H1 (cell line): Measurements from ENCODE around the gene SMYD3. TPM values are rescaled to one million over a fixed set of nuclear protein-coding genes. Genes with fewer than 3 reads are reported as not detected.

Experiments
- BCL11A ChIP-seq, 2 experiments: IDR thresholded peaks; one replicate each; pipeline ENCODE4 v1.6.1; 2011; ENCODE audit warnings: low read depth in 2 of 2, low read length in 2 of 2, mild to moderate bottlenecking in 2 of 2
- CEBPB ChIP-seq: IDR thresholded peaks from 2 replicates; pipeline ENCODE4 v1.6.1; 2012; ENCODE audit warnings: low read depth, low read length
- EGR1 ChIP-seq: IDR thresholded peaks from 2 replicates; pipeline ENCODE4 v1.6.1; 2011; ENCODE audit warnings: low read depth, low read length, borderline replicate concordance
- HDAC2 ChIP-seq, 2 experiments: fragments of 300-600 bp in 1 of 2; sonication (generic) in 1 of 2; IDR thresholded peaks; 2 replicates each; pipeline ENCODE4 v1.6.1; 2011 to 2012; ENCODE audit warnings: low read depth in 2 of 2, low read length in 2 of 2, mild to moderate bottlenecking in 2 of 2, moderate library complexity in 2 of 2, borderline replicate concordance in 1 of 2, inconsistent platforms in 1 of 2
- SIX5 ChIP-seq: IDR thresholded peaks from 2 replicates; pipeline ENCODE4 v1.6.1; 2011; ENCODE audit warnings: mild to moderate bottlenecking, low read depth, low read length
- polyA plus RNA-seq, 7 experiments: library from polyadenylated mRNA; depleted of rRNA in 3 of 7; stranded (reverse) in 5 of 7; unstranded in 2 of 7; fragments of >200 nt in 5 of 7; fragments of 200-250 nt in 2 of 7; gene quantifications; 1 replicate in 5 of 7; 2 replicates in 1 of 7; 4 replicates in 1 of 7; pipeline versions ENCODE4 v1.2.1 to v1.2.3, GENCODE V29; 2011 to 2013; ENCODE audit warnings: missing spikeins in 2 of 7, mixed read lengths in 2 of 7
- total RNA-seq: library from RNA; stranded (reverse); fragmentation: NEBNext Ultra II Directional; extraction: Animal tissue kit (Norgen Biotek cat#: 25700); gene quantifications from 2 replicates; pipeline ENCODE4 v1.2.1, GENCODE V29; 2021

SMYD3 gene
- total and polyA plus RNA-seq, 2 of the 8 experiments (the other 6 are each of a cell fraction or from before 2014, with no cell fraction given), result 17.3 to 25.4 TPM

- TF ChIP-seq CEBPB (no peak), EGR1 (no peak), SIX5 (no peak), BCL11A (IDR thresholded peaks at IDR 0.05; ENCODE audit: low read depth in 2 of 2, low read length in 2 of 2) (no peak), HDAC2 (IDR thresholded peaks at IDR 0.05; ENCODE audit: borderline replicate concordance in 1 of 2, low read depth in 2 of 2, low read length in 2 of 2) (no peak)
Observed at GRCh38 chr1:246279402-246279801, 227.7 kb downstream of the SMYD3 start (continued).
